Epidermal melanocyte (primary cell): ENCODE results near the gene TPM2.

ENCODE experiments used
- DNase-seq: peaks from one replicate; pipeline ENCODE4 v3.0.0; 2011; ENCODE audit warnings: low spot score; ENCODE audit not compliant: insufficient read length

The TPM2 gene

GRCh38 chr9:35635730-35636129 is 54.0 kb downstream of the TPM2 start:
- DNase-seq = no peak
